Heart left ventricle (tissue), 16 donors: ENCODE measurements around the gene SENP8. TPM values are rescaled to one million over a fixed set of nuclear protein-coding genes. Genes with fewer than 3 reads are reported as not detected.

Experiments
- ATAC-seq, 4 donors: fragments of 200-7000 bp; cut with Tn5 transposase; one replicate each; pipeline ENCODE4 v1.9.1; 2020 to 2022; ENCODE audit warnings: moderate library complexity in 4 of 4, mild to moderate bottlenecking in 3 of 4, moderate number of reproducible peaks in 1 of 4
- DNase-seq, 5 donors: peaks; one replicate each; pipeline ENCODE4 v3.0.0-alpha.2; 2020
- H3K27ac ChIP-seq, 12 donors: fragments of 200-600 bp; sonication (generic) in 4 of 12; one replicate each; pipeline versions ENCODE4 v1.5.0 to v1.8.0; 2016 to 2022; ENCODE audit warnings: mild to moderate bottlenecking in 2 of 12
- H3K27me3 ChIP-seq, 9 donors: fragments of 200-600 bp; sonication (generic) in 2 of 9; one replicate each; pipeline versions ENCODE4 v1.5.1 to v1.8.0; 2016 to 2022; ENCODE audit warnings: mild to moderate bottlenecking in 3 of 9
- H3K36me3 ChIP-seq, 9 donors: fragments of 200-600 bp; sonication (generic) in 2 of 9; one replicate each; pipeline versions ENCODE4 v1.5.0 to v1.8.0; 2018 to 2022; ENCODE audit warnings: mild to moderate bottlenecking in 2 of 9
- H3K4me1 ChIP-seq, 12 donors: fragments of 200-600 bp; sonication (generic) in 4 of 12; one replicate each; pipeline versions ENCODE4 v1.5.0 to v1.8.0; 2016 to 2022; ENCODE audit warnings: mild to moderate bottlenecking in 3 of 12
- H3K4me3 ChIP-seq, 12 donors: fragments of 200-600 bp; sonication (generic) in 4 of 12; one replicate each; pipeline versions ENCODE4 v1.5.0 to v1.8.0; 2017 to 2022; ENCODE audit warnings: mild to moderate bottlenecking in 9 of 12, moderate library complexity in 4 of 12
- H3K9me3 ChIP-seq, 12 donors: fragments of 200-600 bp; sonication (generic) in 4 of 12; one replicate each; pipeline versions ENCODE4 v1.5.0 to v1.8.0; 2016 to 2022; ENCODE audit warnings: mild to moderate bottlenecking in 1 of 12
- POLR2A ChIP-seq, 2 donors: fragments of 450-650 bp; IDR thresholded peaks; one replicate each; pipeline ENCODE4 v1.6.1; 2017; ENCODE audit warnings: antibody characterized with exemption in 2 of 2, mild to moderate bottlenecking in 2 of 2, moderate library complexity in 2 of 2
- WGBS, 4 donors: extraction: QIAGEN DNeasy Blood & Tissue Kit in 2 of 4; methylation state at CpG; one replicate each; pipeline versions ENCODE4 v1.1.5 to v1.1.7; 2013 to 2018; 5-methylcytosine and 5-hydroxymethylcytosine counted together
- intact Hi-C, 10 donors: fragments of 100-400 bp; cut with DNase I; formaldehyde crosslinking; loops; one replicate each; pipeline versions ENCODE4 v1.11.1 to v1.14.2; 2022
- polyA plus RNA-seq, 2 donors: library from polyadenylated mRNA; stranded (reverse); fragments of 200-250 nt; gene quantifications; one replicate each; pipeline ENCODE4 v1.2.3, GENCODE V29; 2013
- total RNA-seq, 9 donors: library from RNA; depleted of rRNA in 2 of 9; stranded (reverse); fragments of >200 nt in 2 of 9; fragmentation: NEBNext Ultra II Directional in 3 of 9; extraction: Animal tissue kit (Norgen Biotek cat#: 25700) in 3 of 9; gene quantifications; one replicate each; pipeline versions ENCODE4 v1.1.0 to v1.2.4, GENCODE V29; 2016 to 2023
- TF ChIP-seq, protein P1 (sequence below), 12 donors: fragments of 200-600 bp; sonication (generic) in 4 of 12; IDR thresholded peaks; one replicate each; pipeline versions ENCODE4 v1.5.0 to v1.8.0; 2018 to 2022; ENCODE audit warnings: antibody characterized with exemption in 12 of 12, mild to moderate bottlenecking in 5 of 12
- donor health status: ischemic (EF 13 %, LVEDD 7.1; RV severe dilation, severe dysfunction).
- donor health status: healthy with polysubstance abuse.
- donor health status: DM: no; HTN: yes; CAD: no.
- donor health status: DM: no; HTN: no; CAD: no.
- donor health status: ischemic (EF 25% LVEDD 6.9; RV normal size, moderate dysfunction).
- donor health status: ischemic (EF 25% LVEDD 5.7; RV mildly dilated, moderate dysfunction).
- donor health status: healthy.
- donor health status: DM: yes; HTN: yes; CAD: no.
- donor health status: ischemic (EF 35%, LVEDD 5.7; RV mildly dilated, moderate dysfunction).
- donor health status: nonischemic (EF 11% LVEDD 7.7; RV severe dilation, severe dysfunction).
- donor health status: DM: yes; HTN: yes; CAD: no.
- donor health status: PGD.
- donor health status: ischemic (EF 29% LVEDD 5.4; RV normal size, mild dysfunction).
- donor health status: nonischemic (EF 23%, LVEDD 6.1; RV moderate dilation, normal function).

The SENP8 gene
- total and polyA plus RNA-seq, 11 donors, result 2.1 to 7.6 (median 4.7) TPM

DNA sequence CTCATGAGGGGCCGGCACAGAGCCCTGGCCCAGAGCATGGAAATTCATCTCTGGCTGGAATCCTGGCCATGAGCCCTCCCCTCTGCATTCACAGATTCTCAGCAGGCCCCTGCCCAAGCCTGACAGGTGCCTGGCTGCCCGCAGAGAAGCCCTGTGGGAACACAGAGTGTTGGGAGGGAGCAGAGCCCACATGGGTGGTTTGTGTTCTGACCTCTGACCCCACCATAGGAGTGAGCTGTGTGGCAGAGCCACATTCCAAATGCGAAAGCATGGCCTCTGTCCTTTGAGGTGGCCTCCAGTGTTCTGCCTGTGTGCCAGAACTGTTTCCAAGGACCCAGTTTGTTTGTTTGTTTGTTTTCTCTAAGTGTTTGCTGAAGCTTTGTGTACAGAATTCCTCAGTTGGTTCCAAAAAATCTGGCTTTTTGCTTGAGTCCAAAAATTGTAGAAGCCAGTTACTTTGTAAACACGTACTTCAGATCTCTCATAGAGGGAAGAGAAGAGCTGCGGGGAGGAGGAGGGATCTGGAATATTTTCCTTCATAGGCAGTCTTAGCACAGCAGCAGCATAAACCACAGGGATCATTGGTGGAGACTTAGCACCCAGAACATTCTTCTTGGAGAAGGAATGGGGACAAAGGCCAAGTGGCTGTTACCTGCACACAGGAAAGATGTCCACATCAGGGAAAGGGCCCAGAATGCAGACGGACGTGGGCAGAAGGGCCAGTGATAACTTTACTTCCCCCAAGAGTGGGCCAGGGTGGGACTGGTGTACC lies 43.3 kb downstream of the SENP8 start:
- no peak for TF ChIP-seq POLR2A (IDR thresholded peaks at IDR 0.05)
- TF ChIP-seq, protein P1, sequence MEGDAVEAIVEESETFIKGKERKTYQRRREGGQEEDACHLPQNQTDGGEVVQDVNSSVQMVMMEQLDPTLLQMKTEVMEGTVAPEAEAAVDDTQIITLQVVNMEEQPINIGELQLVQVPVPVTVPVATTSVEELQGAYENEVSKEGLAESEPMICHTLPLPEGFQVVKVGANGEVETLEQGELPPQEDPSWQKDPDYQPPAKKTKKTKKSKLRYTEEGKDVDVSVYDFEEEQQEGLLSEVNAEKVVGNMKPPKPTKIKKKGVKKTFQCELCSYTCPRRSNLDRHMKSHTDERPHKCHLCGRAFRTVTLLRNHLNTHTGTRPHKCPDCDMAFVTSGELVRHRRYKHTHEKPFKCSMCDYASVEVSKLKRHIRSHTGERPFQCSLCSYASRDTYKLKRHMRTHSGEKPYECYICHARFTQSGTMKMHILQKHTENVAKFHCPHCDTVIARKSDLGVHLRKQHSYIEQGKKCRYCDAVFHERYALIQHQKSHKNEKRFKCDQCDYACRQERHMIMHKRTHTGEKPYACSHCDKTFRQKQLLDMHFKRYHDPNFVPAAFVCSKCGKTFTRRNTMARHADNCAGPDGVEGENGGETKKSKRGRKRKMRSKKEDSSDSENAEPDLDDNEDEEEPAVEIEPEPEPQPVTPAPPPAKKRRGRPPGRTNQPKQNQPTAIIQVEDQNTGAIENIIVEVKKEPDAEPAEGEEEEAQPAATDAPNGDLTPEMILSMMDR (IDR thresholded peaks at IDR 0.05), result no peak
- H3K27ac ChIP-seq, result no peak overlapping the region
- H3K4me1 ChIP-seq, result no peaks in the 10 kb centered on the region
- intact Hi-C loops, result no loop called here
- no peaks in the 10 kb centered on the region for H3K36me3 ChIP-seq
- no peaks in the 10 kb centered on the region for H3K9me3 ChIP-seq
- WGBS, 4 donors, result 86 to 90% (median 89%) methylated on average over 7 of the region's 7 CpGs
- DNase-seq, result no peak
- ATAC-seq, result no peak
- H3K4me3 ChIP-seq, result no peak overlapping the region
- H3K27me3 ChIP-seq, result no peaks in the 10 kb centered on the region

DNA sequence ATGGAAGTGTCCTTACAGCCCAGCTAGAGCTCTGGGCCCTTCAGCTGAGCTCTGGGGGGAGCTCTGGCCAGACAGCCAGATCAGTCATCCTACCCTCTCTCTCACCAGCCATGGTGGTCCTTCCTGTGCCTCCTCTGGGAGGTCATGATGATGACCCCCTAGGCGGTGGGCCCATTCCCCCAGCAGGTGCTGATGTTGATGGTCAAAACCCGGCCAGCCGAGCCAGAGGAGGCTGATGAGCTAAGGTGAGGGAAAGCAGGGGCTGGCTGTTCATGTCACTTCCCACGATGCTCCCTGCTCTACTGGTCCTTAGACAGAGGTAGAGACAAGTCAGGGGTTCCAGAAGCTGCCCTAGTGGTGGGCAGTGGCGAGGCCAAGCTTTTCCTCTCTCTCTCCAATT lies 44.4 kb downstream of the SENP8 start:
- no peaks in the 10 kb centered on the region for H3K27me3 ChIP-seq
- 89 to 99% (median 94%) methylated on average over 4 to 5 of the region's 5 CpGs for WGBS, 4 donors
- DNase-seq (no peak), ATAC-seq (no peak)
- no peak overlapping the region for H3K4me3 ChIP-seq
- no peak overlapping the region for H3K27ac ChIP-seq
- no peaks in the 10 kb centered on the region for H3K9me3 ChIP-seq
- TF ChIP-seq, protein P1 (IDR thresholded peaks at IDR 0.05), result no peak
- TF ChIP-seq POLR2A (IDR thresholded peaks at IDR 0.05), result no peak
- H3K4me1 ChIP-seq, result no peaks in the 10 kb centered on the region
- no peaks in the 10 kb centered on the region for H3K36me3 ChIP-seq
- intact Hi-C loops, result no loop called here

DNA sequence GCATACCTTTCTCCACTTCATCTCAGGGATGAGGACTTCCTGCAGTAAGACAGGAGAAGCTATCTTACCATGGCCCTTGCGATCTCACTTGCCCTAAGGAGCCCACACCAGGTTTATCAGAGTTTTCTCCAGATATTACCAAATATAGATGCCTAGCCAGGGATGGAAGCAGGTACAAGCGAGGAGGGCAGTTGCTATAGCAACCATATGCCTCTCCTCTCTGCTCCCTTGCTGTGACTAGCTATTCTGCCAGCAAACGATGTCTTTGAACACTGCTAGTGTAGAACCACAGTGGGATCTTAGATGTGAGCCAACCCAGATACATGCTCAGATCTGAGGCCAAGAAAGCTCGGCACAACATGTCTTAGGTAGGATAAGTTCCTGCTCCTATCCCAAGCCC lies 45.5 kb downstream of the SENP8 start:
- Histone ChIP-seq H3K27me3 (no peaks in the 10 kb centered on the region), H3K36me3 (no peaks in the 10 kb centered on the region), H3K9me3 (no peaks in the 10 kb centered on the region), H3K27ac (no peak overlapping the region), H3K4me1 (peaks cover 0 to 9% (median 0%) of the 10 kb centered on the region in 12 donors), H3K4me3 (no peak overlapping the region)
- ATAC-seq (no peak), DNase-seq (no peak)
- WGBS, 4 donors, result 78 to 85% (median 81%) methylated on average over 3 to 4 of the region's 4 CpGs
- TF ChIP-seq POLR2A (IDR thresholded peaks at IDR 0.05), result no peak
- TF ChIP-seq, protein P1 (IDR thresholded peaks at IDR 0.05), result no peak
- intact Hi-C loops, result no loop called here

DNA sequence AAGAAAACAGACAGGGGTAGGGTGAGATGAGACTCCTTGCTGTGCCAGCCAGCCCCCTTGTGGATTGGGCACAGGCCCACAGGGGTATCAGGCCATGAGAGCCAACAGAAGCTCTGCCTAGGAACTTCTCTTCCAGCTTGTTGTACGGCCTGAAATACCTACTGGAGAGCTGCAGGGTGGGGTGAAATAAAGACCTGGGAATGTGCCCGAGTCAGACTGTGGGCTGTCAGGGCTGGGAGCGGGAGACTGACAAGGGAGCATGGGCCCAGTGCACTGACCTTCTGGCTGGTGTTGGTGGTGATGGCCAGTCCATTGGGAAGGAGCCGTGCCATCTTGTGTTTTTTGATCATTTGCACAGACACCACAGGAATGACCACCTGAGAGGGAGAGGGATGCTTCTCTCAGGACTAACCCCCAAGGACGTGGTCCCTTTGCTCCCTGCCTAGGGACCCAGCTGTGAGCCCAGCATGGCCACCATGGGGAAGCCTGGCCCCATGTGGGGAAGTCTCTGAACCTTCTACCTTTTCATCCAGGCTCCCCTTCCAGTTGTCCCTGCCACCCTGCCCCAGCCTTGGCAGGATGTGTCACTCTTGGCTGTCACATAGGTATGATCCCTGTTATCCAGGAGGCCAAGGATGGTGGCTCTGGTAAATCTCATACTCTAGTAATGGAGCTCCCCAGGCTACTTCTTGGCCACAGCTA lies 48.7 kb downstream of the SENP8 start:
- no peak overlapping the region for H3K4me3 ChIP-seq
- no peaks in the 10 kb centered on the region for H3K9me3 ChIP-seq

More for the DNA sequence above, 48.7 kb downstream of the SENP8 start:
- intact Hi-C loops, result no loop called here
- DNase-seq, result no peak
- Histone ChIP-seq H3K4me1 (peaks cover 0 to 12% (median 0%) of the 10 kb centered on the region in 12 donors), H3K27me3 (no peaks in the 10 kb centered on the region), H3K36me3 (no peaks in the 10 kb centered on the region), H3K27ac (no peak overlapping the region)
- ATAC-seq, result no peak
- WGBS, 4 donors, result 91 to 97% (median 93%) methylated on average over 5 of the region's 5 CpGs
- TF ChIP-seq, protein P1 (IDR thresholded peaks at IDR 0.05), result no peak
- TF ChIP-seq POLR2A (IDR thresholded peaks at IDR 0.05), result no peak
